ENCODE measurements around the gene CLSTN2.

Gene CLSTN2

GRCh38 chr3:140162551-140162950, 227.6 kb downstream of the CLSTN2 start:
- no peak for TF ChIP-seq CTCF (IDR thresholded peaks at IDR 0.05; ENCODE audit: low read depth, low read length)
- no peak for DNase-seq (ENCODE audit: extremely low read depth, low read depth)

- no peak for TF ChIP-seq CTCF (IDR thresholded peaks at IDR 0.05; ENCODE audit: low read depth, low read length)
- no peak for DNase-seq (ENCODE audit: extremely low read depth, low read depth)
These were observed 228.3 kb downstream of the CLSTN2 start for GRCh38 chr3:140163159-140163763.

GRCh38 chr3:140164156-140164555, 229.2 kb downstream of the CLSTN2 start:
- DNase-seq (ENCODE audit: extremely low read depth, low read depth) = no peak
- no peak for TF ChIP-seq CTCF (IDR thresholded peaks at IDR 0.05; ENCODE audit: low read depth, low read length)

- DNase-seq (ENCODE audit: extremely low read depth, low read depth) = no peak
- no peak for TF ChIP-seq CTCF (IDR thresholded peaks at IDR 0.05; ENCODE audit: low read depth, low read length)
These were observed 230.1 kb downstream of the CLSTN2 start for GRCh38 chr3:140164922-140165590.

- TF ChIP-seq CTCF (IDR thresholded peaks at IDR 0.05; ENCODE audit: low read depth, low read length) = no peak
- no peak for DNase-seq (ENCODE audit: extremely low read depth, low read depth)
These were observed 230.8 kb downstream of the CLSTN2 start for GRCh38 chr3:140165781-140166180.

- DNase-seq (ENCODE audit: extremely low read depth, low read depth) = peak; percentile 24
- no peak for TF ChIP-seq CTCF (IDR thresholded peaks at IDR 0.05; ENCODE audit: low read depth, low read length)
These were observed 232.0 kb downstream of the CLSTN2 start for GRCh38 chr3:140166861-140167599.
